T1000 (cell line): ENCODE results near the gene NDUFC1.
A peak's percentile ranks its signal among the peaks of the same experiment; 100 is the strongest.
"Not testable (repeated sequence)": the region's sequence is repeated elsewhere in the genome, so short reads cannot be mapped to it uniquely, and the experiment has no call there.

Experiments used
- DNase-seq: peaks from one replicate; lab custom pipeline; 2025; ENCODE audit warnings: mixed read lengths; lab: John Stamatoyannopoulos, UW

The NDUFC1 gene

DNA sequence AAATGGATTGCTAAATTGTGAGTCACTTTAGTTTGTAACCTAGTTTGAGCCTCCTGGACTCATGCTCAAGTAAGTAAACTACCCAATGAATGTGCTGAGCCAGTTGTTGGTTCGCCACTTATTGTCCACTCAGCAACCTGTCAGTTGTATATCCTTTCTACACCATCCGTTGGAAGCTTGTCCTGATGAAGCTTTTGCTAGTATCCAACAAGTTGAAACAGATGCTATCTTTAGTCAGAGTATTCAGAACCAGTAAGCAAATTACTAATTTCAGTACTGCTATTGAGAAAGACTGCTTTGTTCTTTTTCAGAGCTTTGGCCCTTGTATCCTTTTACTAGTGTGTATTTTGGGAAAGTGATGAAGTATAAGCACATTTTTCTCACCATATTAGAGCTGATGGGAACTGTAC, 5.3 kb downstream of the NDUFC1 start:
- DNase-seq = no peak

DNA sequence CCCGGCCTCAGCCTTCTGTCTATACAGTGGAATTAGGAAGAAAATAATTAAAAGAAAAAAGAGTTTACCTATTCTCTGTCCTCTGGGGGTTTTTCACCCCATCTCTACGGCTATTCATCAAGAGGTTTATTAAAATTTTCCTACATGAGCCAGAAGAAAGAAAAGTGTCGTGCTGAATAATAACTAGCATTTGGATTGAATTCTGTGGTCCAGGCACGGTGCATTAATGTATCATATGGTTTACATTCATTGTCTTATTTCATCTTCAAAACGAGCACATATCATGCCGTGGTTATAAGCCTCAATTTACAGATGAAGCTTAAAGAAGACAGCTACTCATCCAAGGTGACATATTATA, 6.4 kb downstream of the NDUFC1 start:
- no peak for DNase-seq

DNA sequence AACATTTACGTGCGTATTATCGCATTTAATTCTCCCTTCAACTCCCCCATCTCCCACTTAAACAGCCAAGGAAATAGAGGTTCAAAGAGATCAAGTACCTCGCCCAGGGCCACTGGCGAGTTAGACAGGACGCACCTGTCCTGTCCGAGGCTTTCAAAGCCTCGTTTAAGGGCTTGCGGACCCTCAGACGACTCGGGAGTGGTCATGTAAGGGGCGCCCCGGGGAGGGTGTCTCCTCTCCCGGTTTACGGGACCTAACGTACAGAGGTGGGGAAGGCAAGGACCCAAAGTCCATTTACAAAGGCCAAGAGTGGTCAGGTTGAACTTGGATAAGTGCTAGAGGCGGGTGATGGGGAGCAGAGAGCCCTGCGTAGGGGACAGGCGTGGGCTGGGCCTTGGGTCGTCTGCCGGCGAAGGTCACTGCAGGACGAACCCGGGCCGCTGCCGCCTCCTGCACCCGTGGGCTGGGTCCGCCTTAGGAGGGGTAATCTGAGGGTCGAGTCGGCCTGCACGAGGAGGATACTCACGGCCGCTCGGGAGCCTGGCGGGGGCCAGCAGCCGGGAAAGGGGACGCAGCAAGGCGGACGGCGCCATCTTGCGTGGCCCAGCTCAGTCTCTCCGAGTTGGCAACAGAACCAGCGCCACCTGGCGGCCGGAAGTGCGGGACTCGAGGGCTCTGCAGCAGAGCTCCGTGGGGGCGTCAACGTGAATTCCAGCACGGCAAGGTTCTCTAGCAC, 6.9 kb downstream of the NDUFC1 start:
- DNase-seq = peak; percentile 85

- DNase-seq = no peak
Observed at GRCh38 chr4:139286186-139286698, 16.0 kb downstream of the NDUFC1 start.

- no peak for DNase-seq
Observed at GRCh38 chr4:139282721-139283075, 19.6 kb downstream of the NDUFC1 start.

- no peak for DNase-seq
Observed at GRCh38 chr4:139282065-139282720, 20.1 kb downstream of the NDUFC1 start.

- no peak for DNase-seq
Observed at GRCh38 chr4:139279760-139280620, 22.3 kb downstream of the NDUFC1 start, which contains the start of gene MGARP. Gene MGARP, minus strand, starts transcription at chr4:139280225. Its CDS starts 67 bp downstream, at chr4:139280158.

DNA sequence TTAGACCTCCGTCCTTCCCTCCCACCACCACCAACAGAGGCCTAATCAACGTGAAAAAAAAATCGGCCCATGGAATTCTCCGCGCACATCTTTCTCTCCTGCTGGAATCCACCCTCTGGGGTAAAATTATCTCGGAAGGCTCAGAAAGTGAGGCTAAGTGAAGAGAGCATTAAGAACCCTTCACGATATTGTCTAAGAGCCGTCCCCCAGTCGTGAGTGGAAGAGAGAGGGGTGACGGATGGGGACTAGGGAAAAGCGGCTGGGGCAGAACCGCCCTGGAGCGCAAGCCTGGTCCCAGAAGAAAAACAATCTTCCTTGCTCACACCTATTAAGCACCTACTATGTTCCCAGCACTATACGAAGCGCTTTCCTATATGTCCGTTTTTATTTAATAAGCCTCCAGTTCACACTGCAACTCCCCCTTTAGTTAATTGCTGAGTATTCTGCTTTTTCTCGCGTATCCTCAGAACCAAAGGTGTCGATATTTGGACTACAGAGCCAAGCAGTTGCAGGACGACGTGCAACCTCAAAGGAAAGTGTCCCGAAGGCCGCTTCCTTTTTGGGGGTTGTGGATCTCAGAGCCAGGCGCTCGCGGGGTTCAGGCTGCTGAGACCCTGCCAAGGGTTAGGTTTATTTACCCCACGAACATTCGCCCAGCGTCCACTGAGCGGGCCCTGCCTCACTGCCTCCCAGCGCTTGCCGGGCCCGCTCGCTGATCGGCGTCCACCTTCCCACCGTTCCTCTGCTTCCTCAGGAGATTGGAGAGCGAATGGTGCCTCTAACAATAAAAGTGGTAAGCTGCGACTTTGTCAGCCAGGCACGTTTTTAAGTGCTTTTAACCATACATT, 23.1 kb downstream of the NDUFC1 start:
- no peak for DNase-seq

DNA sequence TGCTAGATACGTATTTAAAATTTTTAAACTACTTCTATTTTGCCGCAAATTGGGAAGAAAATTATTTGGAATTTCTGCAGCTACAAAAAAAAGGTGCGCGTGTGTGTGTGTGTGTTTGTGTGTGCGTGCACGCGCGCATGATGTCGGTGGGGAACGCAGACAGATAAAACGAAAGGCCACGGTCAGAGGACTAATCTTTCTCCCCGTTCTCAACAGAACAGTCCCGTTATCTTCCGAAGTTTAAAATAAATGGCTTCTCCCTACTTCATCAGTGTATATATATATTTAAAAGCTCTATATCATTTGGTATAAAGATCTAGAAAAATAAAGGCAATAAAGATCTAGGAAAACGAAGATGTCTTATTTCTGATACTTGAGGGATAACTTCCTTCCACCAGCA, 23.8 kb downstream of the NDUFC1 start:
- no peak for DNase-seq

GRCh38 chr4:139275281-139275735, 27.0 kb downstream of the NDUFC1 start:
- no peak for DNase-seq

DNA sequence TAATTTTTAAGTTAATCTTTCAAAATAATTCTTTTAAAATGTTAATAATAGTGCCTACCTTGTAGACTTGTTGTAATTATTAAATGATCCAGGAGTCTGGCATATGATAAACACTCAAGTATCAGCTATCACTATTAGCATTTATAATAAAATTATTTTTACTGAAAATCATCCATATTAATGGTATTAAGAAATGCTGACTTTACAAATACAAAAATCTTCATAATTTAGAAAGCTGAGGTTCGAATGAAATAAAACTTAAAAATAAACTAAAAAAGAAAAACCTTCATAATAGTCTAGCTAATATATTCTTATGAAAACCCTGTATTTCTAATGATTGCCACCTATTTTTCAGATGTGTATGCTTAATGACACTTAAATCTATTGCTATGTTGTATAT, 27.5 kb downstream of the NDUFC1 start:
- no peak for DNase-seq

DNA sequence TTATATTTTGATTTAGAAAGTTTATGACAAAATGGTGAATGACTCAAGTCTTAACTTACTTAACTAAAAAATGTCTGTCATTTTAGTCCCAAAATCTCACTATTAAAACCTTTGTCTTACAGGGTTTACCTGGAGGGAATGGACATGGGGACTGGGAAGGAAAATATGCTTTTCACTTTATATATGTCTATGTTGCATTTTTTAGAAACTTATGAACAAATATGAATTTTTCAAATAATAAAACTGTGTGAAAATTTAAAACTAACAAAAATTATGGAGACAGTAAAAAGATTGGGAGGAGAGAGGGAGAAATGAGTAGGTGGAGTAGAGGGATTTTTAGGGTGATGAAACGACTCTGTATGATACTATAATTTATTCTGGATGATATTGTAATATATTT, 28.4 kb downstream of the NDUFC1 start:
- no peak for DNase-seq

GRCh38 chr4:139267301-139267700, 35.0 kb downstream of the NDUFC1 start:
- no peak for DNase-seq

DNA sequence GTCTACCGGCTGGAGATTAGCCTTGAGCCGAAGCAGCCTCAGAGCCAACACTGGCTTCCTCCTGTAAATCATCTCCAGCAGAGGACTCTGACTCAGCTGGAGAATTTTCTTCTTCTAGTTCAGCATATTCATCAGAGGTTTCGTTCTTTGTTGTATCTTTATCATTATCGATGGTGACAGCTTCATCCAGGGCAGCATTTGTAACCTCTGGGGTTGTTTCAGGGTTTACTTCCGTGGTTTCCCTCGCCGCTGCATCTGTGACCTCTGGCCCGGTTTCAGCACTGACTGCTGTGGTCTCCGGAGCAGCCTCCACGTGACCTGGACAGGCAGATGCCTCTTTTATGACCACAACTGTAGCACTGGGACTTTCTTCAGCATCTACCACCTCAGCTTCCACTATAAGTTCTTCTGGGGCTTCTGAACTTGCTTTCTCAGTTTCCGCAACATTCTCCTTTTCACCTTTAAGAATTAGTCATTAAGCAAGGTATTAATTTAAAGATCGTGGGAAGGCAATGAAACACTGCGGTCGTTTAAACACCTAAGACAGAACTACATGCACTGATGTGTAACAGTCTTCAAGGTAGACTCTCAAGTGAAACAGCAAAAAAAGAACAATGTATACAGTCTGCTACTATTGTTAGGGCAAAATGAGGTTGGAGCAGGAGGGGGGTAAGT, 35.6 kb downstream of the NDUFC1 start:
- peak; percentile 52 for DNase-seq

DNA sequence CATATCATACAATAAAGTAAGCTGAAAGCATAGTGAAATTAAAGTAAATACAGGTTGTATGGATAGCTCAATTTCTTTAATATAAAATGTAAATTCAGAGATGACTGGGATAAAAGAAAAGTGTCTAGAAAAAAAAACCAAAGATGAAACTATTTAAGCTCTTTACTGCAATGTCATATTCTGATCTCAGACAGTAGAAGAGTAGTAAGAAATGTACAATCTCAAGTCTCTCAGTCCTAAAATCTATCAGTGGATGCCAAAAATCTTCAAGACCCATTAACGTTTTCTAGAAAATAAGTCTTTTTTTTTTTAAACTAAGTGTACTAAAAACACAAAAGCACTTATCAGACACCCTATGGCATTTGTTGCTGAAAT, 36.1 kb downstream of the NDUFC1 start:
- no peak for DNase-seq

DNA sequence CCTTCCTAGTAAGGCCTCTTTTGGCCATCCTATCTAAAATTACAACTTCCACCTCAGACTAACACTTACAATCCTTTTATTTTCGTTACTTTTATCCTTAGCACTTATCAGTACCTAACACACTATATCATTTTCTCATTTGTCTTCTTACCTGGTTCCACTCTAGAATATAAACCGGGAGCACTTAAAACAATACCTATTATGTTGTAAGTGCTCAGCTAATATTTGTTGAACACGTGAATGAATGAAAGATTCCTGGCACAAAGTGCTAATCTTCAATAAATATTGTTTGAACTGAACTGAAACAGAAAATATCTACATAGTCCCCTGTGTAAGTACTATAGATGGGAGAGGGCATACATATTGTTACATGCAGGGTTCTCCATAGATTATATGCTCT, 36.6 kb downstream of the NDUFC1 start:
- DNase-seq = no peak

DNA sequence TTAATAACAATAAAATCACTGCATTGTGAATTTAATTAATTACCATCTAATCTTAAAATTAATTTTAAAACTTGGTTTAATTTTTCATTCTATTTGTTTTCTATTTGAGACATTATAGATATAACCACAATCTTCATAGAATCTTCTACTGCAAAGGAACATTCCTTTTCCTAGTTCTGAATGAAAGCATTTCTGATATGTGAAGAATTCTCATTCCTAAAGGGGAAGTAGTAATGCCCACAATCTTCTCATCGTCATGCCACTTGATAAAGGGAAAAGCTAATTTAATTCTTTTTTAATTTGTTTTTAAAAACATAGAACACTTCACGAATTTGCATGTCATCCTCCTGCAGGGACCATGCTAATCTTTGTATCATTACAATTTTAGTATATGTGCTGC, 45.9 kb downstream of the NDUFC1 start:
- no peak for DNase-seq

DNA sequence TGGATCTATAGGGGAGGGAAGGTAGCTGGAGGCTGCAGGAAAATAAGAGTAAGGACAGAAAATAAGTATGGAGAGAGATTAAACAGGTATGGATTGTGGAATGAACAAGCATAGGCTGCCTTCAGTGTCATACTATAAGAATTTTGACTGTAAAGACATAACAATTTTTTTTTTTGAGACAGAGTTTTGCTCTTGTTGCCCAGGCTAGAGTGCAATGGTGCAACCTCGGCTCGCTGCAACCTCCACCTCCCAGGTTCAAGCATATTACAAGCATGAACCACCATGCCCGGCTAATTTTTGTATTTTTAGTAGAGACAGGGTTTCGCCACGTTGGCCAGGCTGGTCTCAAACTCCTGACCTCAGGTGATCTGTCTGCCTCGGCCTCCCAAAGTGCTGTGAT, 46.7 kb downstream of the NDUFC1 start:
- DNase-seq = not testable (repeated sequence)

GRCh38 chr4:139253713-139254112, 48.6 kb downstream of the NDUFC1 start:
- DNase-seq = no peak

DNA sequence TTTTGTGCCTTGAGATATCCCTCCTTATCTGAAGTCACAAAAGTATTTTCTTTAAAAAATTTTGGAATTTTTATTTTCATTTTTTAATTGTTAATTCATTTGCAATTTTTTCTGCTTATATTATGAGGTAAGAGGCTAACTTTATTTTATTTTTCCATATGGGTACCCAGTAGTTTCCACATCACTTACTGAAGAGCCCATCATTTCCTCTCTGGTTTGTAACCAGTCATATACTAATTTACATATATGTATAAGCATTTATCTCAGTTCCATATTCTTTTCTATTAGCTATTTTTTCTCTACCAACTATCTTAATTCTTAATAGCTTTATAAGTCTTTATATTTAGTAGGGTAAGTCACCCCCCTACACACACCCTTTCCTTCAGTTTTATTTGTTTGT, 49.2 kb downstream of the NDUFC1 start:
- DNase-seq = no peak

GRCh38 chr4:139247700-139248238, 54.5 kb downstream of the NDUFC1 start:
- DNase-seq = no peak
